ENCODE measurements around the gene SEMA5A. TPM values are rescaled to one million over a fixed set of nuclear protein-coding genes. Genes with fewer than 3 reads are reported as not detected.

SEMA5A gene
- total RNA-seq, 3 donors from 2014 or later = 3.0 to 35.4 (median 25.9) TPM

DNA sequence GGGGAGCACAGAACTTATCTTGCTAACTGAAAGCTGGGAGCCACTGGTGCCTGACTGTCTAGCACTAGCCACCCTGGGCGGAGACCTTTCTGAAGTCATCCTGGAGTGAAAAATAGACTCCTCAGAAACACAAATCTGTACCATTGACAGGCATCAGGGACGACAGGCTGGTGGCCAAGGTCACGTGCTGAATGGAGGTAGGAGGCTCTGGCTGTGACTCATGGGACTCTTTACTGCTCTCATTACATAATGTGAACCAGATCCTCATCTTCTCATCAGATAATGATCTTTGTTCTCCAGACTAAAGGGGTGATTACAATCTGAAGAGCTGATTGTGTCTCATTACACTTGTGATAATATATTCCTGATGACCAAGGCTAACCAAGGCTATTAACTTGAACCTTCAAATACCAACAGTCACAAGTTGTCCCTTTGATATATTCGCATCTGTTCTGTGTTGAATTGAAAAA is 91.8 kb downstream of the SEMA5A start:
- no peak for DNase-seq (ENCODE audit: low spot score in 2 of 2)
- no peaks in the 10 kb centered on the region for H3K4me1 ChIP-seq
- H3K36me3 ChIP-seq = no peaks in the 10 kb centered on the region
- no peak overlapping the region for H3K4me3 ChIP-seq
- no peaks in the 10 kb centered on the region for H3K27me3 ChIP-seq
- no peak overlapping the region for H3K27ac ChIP-seq
- intact Hi-C loops (cut with DNase I; ENCODE audit: low total_unique reads) = no loop called here
- peaks cover 0 to 5% of the 10 kb centered on the region in 2 donors for H3K9me3 ChIP-seq
- TF ChIP-seq POLR2AphosphoS5 (IDR thresholded peaks at IDR 0.05) (no peak), POLR2A (IDR thresholded peaks at IDR 0.05) (no peak)
- TF ChIP-seq, protein P1, sequence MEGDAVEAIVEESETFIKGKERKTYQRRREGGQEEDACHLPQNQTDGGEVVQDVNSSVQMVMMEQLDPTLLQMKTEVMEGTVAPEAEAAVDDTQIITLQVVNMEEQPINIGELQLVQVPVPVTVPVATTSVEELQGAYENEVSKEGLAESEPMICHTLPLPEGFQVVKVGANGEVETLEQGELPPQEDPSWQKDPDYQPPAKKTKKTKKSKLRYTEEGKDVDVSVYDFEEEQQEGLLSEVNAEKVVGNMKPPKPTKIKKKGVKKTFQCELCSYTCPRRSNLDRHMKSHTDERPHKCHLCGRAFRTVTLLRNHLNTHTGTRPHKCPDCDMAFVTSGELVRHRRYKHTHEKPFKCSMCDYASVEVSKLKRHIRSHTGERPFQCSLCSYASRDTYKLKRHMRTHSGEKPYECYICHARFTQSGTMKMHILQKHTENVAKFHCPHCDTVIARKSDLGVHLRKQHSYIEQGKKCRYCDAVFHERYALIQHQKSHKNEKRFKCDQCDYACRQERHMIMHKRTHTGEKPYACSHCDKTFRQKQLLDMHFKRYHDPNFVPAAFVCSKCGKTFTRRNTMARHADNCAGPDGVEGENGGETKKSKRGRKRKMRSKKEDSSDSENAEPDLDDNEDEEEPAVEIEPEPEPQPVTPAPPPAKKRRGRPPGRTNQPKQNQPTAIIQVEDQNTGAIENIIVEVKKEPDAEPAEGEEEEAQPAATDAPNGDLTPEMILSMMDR (IDR thresholded peaks at IDR 0.05) = no peak

DNA sequence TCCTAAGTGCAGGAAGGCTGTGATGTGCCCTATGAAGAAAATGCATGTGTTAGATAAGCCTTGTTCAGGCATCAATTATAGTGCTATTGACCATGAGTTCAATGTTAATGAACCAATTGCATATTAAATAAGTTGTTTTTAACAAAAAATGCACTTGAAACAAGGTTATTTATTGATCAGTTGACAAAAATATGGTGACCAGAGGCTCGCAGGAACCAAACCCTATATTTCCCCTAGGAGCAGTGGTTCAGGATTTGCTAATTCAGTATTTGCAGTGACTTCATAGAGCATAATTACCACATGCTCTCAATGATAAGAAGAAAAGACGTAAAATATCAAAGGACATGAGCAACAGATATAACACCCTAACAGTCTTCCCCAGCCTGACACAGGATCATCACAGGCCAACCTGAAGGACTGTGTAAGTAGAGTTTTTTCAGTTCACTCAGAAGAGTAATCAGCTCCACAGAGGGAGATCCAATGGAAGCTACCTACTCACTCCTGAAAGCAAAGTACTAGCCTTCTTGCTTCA is 92.3 kb downstream of the SEMA5A start:
- TF ChIP-seq, protein P1 (IDR thresholded peaks at IDR 0.05) = no peak
- TF ChIP-seq POLR2AphosphoS5 (IDR thresholded peaks at IDR 0.05) (no peak), POLR2A (IDR thresholded peaks at IDR 0.05) (no peak)
- H3K4me1 ChIP-seq = no peaks in the 10 kb centered on the region
- no peaks in the 10 kb centered on the region for H3K27me3 ChIP-seq
- no peak overlapping the region for H3K4me3 ChIP-seq
- no peaks in the 10 kb centered on the region for H3K36me3 ChIP-seq
- no peak overlapping the region for H3K27ac ChIP-seq
- no peak for DNase-seq (ENCODE audit: low spot score in 2 of 2)
- H3K9me3 ChIP-seq = peaks cover 0 to 4% of the 10 kb centered on the region in 2 donors
- intact Hi-C loops (cut with DNase I; ENCODE audit: low total_unique reads) = no loop called here

DNA sequence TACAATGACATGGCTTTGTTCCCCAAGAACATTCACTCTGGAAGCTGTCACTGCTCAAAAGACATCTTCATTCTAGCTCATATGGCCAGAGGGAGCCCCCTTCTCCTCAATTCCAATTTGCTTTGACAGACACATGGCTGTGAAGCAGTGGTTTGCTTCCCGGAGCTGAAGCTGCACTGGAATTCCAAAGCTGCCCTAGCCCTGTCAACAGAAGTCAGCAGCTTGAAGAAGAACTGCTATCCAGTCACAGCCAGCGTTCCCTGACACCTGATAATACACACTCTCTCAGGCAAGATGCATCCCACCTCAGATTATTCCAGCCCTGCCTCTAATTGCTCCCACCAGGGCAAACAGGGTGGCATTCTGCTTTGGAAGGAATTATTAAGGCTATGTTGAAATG is 93.7 kb downstream of the SEMA5A start:
- Histone ChIP-seq H3K27me3 (no peaks in the 10 kb centered on the region), H3K4me1 (no peaks in the 10 kb centered on the region), H3K36me3 (no peaks in the 10 kb centered on the region), H3K9me3 (peaks cover 0 to 4% of the 10 kb centered on the region in 2 donors), H3K27ac (no peak overlapping the region), H3K4me3 (no peak overlapping the region)
- no peak for DNase-seq (ENCODE audit: low spot score in 2 of 2)
- TF ChIP-seq POLR2AphosphoS5 (IDR thresholded peaks at IDR 0.05) (no peak), POLR2A (IDR thresholded peaks at IDR 0.05) (no peak)
- TF ChIP-seq, protein P1 (IDR thresholded peaks at IDR 0.05) = no peak
- intact Hi-C loops (cut with DNase I; ENCODE audit: low total_unique reads) = no loop called here

DNA sequence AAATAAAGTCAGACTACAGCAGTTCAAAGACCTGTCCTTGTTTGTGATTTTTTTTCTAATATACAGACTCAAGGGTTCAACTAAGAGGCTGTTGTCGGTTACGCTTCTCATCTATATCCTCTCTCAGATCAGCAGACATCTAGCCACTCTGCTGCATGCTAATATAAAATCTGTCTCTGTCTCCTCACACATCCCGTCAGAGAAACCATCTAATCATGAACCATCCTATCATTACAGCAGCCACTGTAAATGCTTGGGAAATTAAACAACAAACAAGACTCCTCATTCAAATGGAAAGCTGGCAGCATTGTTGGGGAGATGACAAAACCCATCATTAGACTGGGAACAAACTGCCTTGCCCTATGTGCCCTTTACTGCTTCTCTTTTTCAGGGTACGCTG is 94.8 kb downstream of the SEMA5A start:
- Histone ChIP-seq H3K36me3 (no peaks in the 10 kb centered on the region), H3K27me3 (no peaks in the 10 kb centered on the region), H3K4me3 (no peak overlapping the region), H3K4me1 (no peaks in the 10 kb centered on the region), H3K27ac (no peak overlapping the region), H3K9me3 (peaks cover 0 to 4% of the 10 kb centered on the region in 2 donors)
- no peak for DNase-seq (ENCODE audit: low spot score in 2 of 2)
- intact Hi-C loops (cut with DNase I; ENCODE audit: low total_unique reads) = no loop called here
- TF ChIP-seq POLR2AphosphoS5 (IDR thresholded peaks at IDR 0.05) = no peak
- TF ChIP-seq, protein P1 (IDR thresholded peaks at IDR 0.05) = no peak
- TF ChIP-seq POLR2A (IDR thresholded peaks at IDR 0.05) = no peak

DNA sequence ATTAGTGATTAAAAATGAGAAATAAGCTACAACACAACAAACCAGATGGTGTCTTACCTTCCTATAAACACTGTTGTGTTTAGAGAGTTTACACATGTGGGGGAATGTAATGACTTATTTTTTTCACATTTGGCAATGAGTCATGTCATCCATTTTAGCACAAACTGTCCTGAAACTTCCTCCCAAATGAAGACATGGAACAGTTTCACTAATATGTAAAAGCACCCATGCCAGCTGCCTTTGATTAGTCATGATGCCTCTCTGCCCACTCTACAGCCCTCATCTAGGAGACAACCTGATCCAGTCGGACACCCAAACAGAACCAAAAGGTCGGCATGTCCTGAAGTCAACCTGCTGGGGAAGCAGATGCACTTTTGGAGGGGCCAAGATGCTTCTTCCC is 98.2 kb downstream of the SEMA5A start:
- intact Hi-C loops (cut with DNase I; ENCODE audit: low total_unique reads) = no loop called here
- TF ChIP-seq, protein P1 (IDR thresholded peaks at IDR 0.05) = no peak
- TF ChIP-seq POLR2A (IDR thresholded peaks at IDR 0.05) (no peak), POLR2AphosphoS5 (IDR thresholded peaks at IDR 0.05) (no peak)

More for the DNA sequence above, 98.2 kb downstream of the SEMA5A start:
- H3K27me3 ChIP-seq = no peaks in the 10 kb centered on the region
- no peaks in the 10 kb centered on the region for H3K4me1 ChIP-seq
- H3K36me3 ChIP-seq = no peaks in the 10 kb centered on the region
- DNase-seq (ENCODE audit: low spot score in 2 of 2) = no peak
- H3K9me3 ChIP-seq = no peaks in the 10 kb centered on the region
- H3K4me3 ChIP-seq = no peak overlapping the region
- no peak overlapping the region for H3K27ac ChIP-seq

Measured in breast epithelium (tissue), 4 donors.